GM19239 (cell line): ENCODE results near the gene KIF26A.
"Not testable (repeated sequence)": the region's sequence is repeated elsewhere in the genome, so short reads cannot be mapped to it uniquely, and the experiment has no call there.

Experiments
- DNase-seq: peaks from one replicate; pipeline ENCODE4 v3.0.0; 2011; ENCODE audit warnings: low spot score; ENCODE audit not compliant: insufficient read length
- FAIRE-seq: peaks from 2 replicates; lab custom pipeline; 2011; peaks lifted over from hg19 to GRCh38; lab: Jason Lieb, UNC

KIF26A gene

DNA sequence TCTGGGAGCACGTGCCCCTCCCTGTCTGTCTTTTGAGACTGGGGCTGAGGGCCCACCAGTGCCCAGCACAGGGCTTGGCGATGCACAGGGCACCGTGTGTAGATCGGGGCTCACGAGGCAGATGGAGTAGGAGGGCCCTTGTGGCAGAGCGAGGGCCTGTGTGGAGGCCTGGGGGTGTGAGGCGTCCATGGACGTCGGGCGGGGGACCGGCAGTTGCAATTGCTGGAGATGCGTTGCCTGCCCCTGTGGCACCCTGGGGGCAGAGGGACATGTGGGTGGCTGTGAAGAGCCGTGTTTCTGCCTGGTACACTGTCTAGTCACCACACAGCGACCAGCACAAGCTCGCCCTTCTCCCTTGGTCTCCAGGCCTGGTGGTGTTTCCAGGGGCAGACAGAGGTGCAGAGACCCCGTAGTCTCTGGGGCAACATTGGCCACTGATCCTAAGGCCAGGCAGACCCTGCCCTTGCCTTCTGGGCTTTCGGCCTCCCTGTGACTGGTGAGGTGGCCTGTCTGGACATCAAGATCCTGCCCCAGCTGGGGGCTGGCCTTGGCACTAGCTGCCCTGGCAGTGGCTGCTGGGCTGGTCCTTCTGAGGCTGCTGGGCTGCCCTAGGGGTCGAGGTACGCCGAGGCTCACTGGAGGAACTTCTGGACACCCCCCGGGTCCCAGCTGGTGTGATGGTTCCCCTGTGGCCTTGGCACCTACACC lies 14.5 kb downstream of the KIF26A start:
- FAIRE-seq = no peak
- no peak for DNase-seq

DNA sequence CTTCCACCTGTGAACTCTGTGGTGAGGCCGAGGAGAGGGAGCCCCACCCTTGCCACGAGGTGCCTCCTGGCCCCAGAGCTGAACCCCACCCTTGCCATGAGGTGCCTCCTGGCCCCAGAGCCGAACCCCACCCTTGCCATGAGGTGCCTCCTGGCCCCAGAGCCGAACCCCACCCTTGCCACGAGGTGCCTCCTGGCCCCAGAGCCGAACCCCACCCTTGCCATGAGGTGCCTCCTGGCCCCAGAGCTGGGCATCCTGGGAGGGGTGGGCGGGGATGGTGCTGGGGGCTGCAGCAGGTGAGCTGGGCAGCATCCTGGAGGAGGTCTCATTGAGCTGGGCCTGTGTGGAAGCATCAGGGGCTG lies 15.0 kb downstream of the KIF26A start:
- DNase-seq, FAIRE-seq: not testable (repeated sequence)

DNA sequence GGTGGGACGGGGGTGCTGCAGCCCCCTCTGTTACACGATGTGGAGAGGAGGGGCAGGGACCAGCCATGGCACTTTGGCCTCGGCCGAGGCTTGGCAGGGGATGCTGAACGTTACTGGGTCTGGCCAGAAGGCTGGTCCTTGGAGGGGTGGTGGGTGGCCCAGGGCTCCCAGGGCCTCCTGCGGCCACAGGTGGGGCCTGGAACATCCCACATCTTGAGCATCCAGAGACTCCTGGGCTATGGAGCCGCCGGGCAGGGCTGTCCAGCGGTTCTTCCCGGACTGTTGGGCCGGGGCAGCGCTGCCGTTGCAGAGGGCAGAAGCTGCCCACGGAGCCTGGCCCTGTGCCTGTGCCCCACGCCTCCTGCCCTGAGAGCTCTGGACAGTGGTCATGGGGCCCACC lies 15.9 kb downstream of the KIF26A start:
- DNase-seq = no peak
- FAIRE-seq = no peak

DNA sequence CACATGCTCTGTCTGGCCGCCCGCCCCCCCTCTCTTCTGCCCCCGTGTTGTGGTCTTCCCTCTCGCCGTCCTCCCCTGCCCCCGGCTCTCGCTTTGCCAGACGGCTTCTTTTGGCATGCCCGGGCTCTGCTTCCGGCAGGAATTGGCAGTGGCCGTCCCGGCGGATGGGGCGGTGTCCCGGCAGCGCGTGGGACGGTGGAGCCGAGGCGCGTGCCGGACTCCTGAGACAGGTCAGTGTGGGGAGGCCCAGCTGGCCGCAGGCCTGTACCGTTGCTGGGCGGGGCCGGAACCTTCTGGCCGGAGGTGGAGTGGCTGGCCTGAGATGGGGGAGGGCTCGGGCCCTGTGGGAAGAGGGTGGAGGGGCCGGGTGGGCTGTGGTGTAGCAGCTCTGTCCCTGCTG lies 17.1 kb downstream of the KIF26A start:
- no peak for DNase-seq
- no peak for FAIRE-seq

DNA sequence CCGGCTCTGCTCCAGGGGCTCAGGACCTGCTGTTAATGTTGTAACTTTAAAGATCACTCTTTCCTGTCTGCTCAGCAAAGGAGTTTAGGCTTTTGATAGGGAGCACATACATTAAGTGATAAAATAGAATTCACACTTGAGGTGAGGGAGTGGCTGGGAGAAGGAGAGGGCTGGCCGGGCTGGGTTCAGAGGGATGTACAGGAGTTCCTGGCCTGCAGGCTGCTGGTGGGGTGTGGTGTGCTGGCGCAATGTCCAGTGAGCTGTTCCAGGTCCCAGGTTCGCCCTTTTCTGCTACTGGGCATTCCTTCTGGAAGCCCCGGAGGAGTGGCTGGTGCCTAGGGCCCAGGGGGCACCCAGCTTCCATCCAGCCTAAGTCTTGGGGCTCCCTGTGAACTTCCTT lies 17.8 kb downstream of the KIF26A start:
- FAIRE-seq (no peak), DNase-seq (no peak)

DNA sequence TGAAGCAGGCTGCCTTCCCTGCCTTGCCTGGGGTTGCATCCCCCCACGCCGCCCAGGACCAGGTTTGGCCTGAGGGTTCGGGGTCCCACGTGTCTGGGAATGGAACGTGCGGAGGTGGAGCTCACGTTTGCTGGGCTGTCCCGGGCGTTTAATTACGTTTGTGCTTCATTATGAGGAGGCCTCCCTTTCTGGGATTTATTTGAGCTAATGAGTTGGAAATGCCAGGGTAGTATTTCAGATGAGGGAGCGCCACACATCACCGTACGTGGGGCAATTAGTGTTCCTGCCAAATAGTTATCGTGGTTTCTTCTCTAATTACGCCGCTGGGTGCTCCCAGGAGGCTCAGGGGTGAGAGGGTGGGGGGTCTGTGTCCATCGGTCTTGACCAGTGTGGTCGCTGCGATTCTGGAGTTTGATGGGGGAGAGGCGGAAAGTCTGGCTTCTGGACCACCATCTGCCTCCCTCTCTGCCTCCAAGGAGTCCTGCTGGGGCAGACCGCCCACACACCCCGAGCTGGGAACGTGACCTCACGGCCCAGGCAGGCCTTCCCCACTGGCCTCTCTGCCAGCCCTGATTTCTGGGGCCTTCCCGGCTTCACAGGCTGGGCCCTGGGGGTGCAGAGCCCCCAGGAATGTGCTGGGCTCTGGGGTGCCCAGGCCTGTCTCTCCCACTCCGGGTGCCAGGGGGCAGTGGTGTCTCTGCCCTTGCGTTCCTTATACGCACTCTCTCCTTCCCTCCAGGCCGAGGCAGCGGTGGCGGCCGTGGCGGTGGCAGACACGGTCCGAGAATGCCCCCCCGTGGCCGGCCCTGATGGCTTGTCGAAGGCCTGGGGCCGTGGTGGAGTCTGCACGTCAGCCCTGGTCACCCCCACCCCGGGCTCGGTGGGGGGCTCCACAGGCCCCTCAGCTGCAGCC lies 18.9 kb downstream of the KIF26A start:
- DNase-seq (no peak), FAIRE-seq (no peak)

DNA sequence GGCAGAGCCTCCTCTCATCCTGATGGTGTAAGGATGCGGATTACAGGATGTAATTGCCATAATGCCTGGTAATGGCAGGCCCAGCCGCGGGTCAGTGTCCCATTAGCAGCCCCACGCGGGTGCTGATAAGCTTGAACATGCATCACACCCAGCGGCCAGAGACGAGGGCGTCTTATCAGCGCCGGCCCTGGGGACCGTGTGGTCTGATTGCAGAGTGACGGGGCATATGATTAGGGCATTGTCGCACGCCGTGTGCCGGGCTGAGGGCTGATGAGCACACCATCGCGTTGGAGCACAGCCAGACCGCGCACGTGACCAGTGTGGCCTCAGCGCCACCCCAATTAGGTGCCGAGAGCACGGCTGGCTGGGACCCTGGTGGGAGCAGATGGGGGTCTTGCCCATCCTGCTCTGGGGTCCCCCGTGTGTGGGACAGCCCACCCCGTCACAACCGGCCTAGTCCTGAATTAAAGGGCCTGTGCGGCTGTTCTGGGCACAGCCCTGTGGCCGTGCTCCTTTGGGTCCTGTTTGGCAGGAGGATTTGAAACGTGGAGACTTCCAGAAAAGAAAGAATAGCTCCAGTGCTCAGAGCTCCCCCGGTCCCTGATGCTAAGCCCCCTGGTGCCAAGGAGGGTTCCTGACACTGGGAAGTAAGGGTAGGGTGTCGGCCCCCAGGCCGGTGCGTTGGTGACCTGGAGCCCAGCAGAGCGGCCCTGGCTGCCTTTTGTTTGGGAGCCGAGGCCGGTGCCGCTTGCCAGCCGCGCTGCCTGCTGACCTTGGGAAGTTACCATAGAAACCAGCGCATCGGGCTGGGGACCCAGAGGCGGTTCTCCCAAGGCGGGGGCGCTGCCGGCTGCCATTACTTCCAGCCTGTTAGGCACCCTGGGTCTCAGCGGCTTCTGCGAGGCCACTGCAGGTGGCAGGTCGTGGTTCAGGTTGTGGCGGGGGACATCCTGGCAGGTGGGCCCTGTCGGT lies 20.7 kb downstream of the KIF26A start:
- FAIRE-seq (no peak), DNase-seq (no peak)

DNA sequence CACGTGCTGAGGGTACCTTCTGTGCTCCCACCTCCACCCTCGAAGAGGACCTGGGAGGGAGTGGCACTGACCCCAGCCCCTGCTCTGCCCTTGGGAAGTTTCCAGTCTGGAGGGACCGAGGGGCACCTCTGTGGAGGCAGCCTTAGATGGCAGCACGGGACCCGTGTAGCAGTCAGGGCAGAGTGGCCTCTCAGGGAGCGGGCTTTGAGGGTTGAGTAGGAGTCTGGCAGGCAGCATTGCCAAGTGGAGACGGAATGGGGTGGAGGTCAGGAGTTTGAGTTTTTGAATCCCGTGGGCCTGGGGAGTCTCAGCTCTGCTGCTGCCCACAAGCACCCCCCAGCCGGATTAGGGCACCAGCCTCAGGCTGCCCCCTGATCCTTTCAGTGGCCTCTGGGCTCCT lies 21.6 kb downstream of the KIF26A start:
- no peak for FAIRE-seq

DNA sequence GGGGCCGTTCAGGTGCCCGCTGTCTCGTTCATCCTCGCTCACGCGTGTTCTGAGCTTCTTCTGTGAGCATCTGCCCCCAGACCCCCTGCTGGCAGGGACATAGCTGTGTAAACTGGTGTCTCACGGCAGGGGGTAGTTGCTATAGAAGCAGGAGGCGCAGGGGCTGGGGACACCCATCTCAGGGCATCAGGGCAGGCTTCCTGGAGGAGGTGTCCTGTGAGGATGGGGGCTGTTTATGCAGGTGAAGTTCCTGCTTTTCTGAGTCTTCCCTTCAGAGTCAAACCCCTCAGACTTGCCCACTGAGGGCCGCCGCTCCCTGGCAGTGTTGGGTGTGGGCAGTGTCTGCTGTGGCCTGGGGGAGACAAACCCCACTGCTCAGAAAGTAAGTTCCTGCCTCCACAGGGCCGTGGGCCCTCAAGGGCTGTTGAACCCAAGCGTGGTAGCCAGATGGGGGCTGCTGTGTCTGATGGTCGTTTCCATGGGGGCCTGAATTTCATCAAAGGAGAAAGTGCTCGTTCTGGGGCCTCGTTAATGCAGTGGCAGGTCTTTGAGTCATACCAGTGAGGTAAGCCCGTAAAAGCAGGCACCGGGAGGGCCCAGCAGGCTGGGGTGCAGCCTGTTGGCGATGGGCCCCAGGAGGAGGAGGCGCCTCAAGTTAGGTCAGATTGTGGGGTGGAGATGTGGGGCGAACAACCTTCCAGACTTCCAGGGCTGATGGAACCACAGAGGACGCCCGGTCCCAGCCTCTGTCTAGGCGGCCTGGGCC lies 23.4 kb downstream of the KIF26A start:
- FAIRE-seq (no peak), DNase-seq (no peak)

More for the DNA sequence above, 21.6 kb downstream of the KIF26A start:
- no peak for DNase-seq

DNA sequence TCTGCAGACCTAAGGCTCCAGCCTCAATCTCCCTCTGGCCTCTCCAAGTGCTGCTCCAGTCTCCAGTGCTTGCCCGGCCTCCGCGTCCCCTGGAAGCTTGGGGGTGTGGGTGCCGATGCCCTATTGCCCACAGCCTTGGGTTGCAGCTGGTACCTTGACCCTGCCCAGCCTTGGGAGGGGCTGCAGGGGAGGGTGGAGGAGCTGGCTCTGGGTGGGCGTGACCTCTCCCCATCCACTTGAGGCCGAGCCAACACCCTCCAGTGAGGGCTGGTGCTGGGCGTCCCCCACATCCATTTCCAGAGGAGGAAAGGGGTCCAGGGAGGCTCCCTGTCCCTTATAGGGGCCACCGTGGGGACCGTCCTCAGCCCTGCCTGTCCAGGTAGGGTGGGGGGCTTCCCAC lies 24.1 kb downstream of the KIF26A start:
- FAIRE-seq = no peak

DNA sequence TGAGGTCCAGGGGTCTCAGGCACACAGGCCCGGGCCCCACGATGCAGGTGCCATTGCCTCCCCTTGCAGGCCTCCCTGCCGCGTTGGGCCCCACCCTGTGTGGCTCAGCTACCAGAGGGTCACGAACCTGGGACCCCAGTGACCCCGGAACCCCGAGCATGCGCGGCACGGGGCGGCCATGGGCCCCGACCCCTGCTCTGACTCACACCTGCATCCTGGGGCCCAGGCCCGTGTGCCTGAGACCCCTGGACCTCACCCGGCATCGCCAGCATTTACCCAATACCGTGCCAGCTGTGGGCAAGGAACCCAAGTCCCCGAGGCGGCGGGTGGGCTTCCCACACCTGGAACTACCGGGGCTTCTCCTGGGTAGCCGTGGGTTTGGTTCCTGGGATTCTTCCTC lies 25.2 kb downstream of the KIF26A start:
- DNase-seq (no peak), FAIRE-seq (no peak)

More for the DNA sequence above, 24.1 kb downstream of the KIF26A start:
- DNase-seq = no peak

DNA sequence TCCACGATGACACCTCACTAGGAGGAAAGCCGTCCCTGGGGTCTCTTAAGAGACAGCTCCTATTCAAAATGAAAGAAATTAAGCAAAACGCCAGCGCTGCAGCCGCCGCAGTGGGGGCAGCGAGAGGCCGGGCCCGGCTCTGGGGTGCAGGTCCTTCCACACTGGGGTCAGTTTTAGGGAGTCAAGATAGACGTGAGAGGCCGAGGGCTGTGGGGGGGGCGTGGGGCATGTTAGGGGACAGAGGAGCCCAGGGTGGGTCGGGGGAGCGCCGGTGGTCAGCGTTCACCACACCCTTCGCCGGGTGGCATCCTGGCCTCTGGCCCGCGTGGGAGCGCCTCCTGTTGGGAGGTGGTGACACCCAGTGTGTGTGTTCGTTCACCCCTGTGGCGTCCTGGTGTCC lies 25.7 kb downstream of the KIF26A start:
- no peak for DNase-seq
- no peak for FAIRE-seq

DNA sequence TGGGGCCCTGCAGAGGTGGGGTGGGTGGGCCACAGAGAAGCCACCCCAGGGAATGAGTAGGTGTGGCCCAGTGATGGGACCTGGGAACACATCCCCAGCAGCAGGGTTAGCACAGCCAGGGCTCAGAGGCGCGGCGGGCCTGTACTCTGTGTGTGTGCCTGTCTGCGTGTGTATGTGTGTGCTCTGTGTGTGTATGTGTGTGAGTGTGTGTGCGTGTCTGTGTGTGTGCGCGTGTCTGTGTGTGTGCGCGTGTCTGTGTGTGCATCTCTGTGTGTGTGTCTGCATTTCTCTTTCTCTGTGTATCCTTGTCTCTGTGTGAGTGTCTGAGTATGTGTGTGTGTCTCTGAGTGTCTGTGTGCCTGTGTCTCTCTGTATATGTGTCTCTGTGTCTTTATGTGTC lies 26.1 kb downstream of the KIF26A start:
- FAIRE-seq (no peak), DNase-seq (no peak)

DNA sequence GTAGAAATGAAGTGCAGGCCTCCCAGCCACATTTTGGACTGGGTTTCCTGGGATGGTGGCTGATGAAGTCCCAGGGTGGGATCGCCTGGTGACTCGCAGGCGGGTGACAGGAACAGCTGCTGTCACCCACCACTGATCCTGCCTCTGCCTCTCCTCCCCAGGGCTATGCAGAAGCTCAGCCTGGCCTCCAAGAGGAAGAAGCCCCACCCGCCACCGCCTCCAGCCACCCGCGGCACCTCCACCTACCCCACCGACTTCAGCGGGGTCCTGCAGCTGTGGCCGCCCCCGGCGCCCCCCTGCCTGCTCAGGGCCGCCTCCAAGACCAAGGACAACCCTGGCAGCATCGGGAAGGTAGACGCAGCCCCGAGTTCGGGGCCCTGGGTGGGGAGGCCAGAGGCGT lies 28.3 kb downstream of the KIF26A start:
- FAIRE-seq = no peak
- no peak for DNase-seq

DNA sequence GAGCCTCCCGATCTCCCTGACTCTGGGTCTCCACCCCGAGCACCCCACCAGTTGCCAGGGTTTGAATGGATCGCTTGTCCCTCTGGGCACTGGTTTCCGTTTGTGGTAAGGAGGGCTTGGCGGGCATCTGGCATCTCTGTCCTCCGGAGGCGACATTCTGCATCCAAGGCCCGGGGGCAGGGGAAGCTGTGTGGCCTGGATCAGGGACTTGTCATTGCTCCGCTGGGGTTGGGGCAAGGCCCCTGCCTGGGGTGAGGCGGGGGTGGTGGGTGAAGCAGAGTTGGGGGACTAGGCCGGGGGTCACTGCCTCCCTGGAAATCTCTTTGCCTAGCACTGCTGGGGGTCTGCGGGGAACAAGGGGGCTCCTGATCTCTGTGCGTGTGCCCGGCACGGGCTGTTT lies 30.2 kb downstream of the KIF26A start:
- FAIRE-seq = no peak

DNA sequence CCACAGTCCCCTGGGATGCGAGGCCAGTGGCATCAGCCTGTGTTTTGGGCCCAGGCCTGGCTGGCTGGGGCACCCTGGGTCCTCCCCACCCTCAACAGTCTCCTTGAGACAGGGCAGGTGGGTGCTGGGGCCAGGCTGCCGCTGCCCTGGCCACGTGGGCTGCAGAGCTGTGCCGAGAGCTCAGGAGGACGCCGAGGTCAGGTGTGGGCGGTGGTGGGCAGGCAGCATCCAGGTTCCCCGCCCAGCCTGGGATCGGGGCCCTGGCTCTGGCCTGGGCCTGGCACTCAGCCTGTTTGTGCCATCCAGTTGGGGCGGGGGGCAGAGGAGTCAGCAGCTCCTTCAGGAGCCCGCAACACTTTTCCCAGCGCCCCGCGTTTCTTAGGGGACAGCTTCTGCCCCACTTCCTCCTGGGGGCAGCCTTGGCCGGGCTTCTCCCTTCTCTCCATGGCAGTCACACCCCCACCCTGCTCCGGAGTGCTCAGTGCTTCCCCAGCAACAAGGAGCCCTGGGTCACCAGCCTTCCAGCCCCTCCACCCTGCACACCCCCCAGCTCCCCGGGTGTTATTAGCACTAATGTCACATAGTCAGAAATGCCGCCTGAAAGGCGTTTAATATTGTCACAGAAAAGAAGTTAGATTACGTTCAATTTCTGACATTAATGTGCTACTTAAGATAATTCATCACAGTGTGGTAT lies 30.8 kb downstream of the KIF26A start:
- FAIRE-seq (no peak), DNase-seq (no peak)

More for the DNA sequence above, 30.2 kb downstream of the KIF26A start:
- no peak for DNase-seq

DNA sequence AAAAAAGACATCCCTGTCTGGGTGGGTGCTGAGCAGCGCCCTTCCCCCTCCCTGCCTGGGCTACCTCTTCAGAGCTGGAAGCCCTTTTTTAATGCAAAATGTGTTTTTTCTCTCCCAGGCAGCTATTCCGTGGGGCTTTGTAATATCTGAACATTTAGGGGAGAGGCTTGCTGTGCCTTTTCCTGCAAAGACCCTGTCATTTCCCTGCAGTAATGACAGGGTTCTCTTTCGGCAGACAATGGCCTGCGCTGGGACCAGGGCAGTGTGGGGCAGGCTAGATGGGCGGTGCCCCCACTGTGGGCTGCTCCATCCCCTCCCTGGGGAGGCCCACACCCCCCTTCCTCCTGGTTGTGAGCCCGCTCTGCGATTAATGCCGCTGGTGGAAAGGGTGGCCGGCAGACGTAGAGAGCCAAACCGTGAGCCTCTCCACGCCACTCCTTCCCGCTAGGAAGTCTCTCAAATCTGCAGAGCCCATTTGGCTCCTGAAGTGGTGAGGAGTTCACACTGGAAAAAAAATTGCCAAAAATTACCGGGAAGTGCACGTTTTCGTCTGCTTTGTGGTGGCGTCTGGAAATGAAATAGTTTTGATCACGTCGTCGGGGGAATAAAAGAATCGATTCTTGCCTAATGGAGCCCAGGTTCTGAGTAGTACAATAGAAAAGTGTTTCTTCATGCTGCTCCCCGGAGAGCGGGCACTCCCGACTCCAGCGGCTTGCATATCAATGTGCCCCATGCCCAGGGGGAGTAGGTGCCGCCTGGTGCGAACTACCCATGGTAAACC lies 31.5 kb downstream of the KIF26A start:
- DNase-seq (no peak), FAIRE-seq (no peak)

DNA sequence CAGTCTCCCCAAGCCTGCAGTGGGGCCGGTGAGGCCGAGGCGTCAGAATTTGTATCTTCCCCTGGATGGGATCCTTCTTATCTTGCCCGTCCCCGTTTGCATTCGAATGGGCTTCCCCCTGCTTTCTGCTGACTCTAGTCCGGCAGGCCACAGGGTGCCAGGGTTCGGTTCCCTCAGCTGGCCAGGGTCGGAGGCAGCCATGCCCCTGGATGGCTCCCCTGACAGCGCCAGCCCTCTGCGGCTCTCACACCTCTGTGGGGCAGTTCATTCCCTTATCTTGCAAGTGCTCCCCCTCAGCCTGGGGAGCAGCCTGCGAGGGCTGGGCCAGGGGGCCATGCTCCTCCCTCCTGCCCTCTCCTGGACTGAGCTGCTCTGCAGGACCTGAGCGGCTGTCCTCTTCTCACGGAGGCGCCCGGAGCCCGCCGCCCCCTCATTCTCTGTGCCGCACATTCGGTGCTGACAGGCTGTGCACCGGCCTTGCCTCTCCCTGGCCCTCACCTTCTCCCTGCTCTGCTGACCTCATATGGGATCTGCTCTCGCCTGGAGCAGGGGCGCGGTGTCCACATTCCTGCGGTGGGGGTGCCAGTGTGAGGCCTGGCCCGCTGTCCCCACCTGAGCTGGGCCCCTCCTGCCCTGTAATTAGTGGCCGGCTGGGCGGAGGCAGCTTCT lies 32.8 kb downstream of the KIF26A start:
- FAIRE-seq = no peak
- DNase-seq = no peak
